Measurements from ENCODE around the gene HRC.
A peak's percentile ranks its signal among the peaks of the same experiment; 100 is the strongest.
"Not testable (repeated sequence)": the region's sequence is repeated elsewhere in the genome, so short reads cannot be mapped to it uniquely, and the experiment has no call there.

The HRC gene

GRCh38 chr19:49132974-49133609, 22.1 kb downstream of the HRC start:
- DNase-seq: no peak

- DNase-seq: no peak
These were observed 24.9 kb downstream of the HRC start for GRCh38 chr19:49130325-49130724.

DNA sequence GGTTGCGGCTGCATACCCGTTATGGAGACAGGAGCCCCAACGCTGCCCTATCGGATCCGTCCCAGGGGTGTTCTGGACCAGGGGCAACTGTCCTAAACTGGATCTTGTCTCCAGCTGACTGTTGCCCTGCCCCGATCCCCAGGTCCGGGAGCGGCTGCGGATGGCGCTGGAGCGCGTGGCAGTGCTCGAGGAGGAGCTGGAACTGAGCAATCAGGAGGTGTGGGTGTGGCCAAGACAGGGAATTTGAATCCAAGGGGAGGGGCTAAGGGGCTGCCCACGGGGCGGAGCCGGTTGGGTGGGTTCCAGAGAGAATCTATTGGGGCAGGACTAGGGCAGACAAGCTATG, 26.0 kb downstream of the HRC start:
- DNase-seq: peak; percentile 35

DNA sequence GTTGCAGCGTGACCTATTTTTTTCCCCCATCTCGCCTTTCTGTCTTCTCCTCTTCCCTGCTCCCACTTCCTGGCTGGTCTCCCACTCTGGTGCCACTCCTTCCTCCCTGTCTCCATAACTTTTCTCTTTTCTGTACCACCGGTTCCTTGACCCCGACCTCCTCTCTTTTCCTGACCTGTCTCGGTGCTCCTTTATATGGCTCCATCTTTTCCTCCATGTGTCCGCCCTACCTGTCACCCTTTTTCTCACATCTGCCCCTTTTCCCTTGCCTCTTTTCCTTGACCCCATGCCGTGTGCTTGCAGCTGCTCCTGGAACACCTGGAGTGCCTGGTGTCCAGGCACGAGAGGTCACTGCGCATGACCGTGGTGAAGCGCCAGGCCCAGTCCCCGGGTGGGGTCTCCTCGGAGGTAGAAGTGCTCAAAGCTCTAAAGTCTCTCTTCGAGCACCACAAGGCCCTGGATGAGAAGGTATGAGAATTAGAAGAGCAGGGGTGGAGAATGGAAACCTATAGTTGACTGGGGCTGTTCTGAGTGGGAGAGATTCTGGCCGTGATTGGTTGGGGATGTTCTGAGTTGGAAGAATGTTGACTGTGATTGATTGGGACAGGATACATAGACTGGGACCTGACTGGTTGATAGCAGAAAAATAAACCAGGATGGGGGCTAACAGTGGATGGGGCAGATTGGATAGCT, 26.5 kb downstream of the HRC start:
- no peak for DNase-seq

DNA sequence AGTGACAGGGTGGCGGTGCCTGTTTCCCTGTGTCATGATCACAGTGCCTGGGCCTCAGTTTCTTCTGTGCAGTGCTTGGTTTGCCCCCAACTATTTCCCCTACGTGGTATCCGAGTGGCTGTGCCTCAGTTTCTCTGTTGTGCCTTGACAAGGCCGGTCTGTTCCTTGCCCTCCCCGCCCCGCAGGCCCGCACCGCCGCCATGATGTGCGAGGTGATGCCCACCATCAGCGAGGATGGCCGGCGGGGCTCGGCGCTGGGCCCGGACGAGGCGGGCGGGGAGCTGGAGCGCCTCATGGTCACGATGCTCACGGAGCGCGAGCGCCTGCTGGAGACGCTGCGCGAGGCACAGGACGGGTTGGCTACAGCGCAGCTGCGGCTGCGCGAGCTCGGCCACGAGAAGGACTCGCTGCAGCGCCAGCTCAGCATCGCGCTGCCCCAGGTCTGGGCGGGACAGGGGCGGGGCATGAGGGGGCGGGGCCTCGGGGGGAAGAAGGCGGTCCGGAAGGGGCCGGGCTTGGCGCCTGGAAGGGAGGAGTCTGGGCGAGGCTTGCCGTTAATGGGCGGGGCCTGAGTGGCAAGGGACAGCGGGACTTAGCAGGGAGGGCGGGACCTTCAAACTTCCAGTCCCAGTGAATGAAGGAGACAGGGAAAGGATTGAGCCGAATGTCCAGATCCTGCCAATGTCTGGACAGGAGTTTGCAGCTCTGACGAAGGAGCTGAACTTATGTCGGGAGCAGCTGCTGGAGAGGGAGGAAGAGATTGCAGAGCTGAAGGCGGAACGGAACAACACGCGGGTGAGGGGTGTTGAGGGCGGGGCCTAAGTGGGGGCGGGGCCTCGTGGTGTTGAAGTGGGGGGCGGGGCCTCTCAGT, 27.3 kb downstream of the HRC start:
- peak; percentile 96 for DNase-seq

- not testable (repeated sequence) for DNase-seq
These were observed 28.0 kb downstream of the HRC start for GRCh38 chr19:49127225-49127624.

GRCh38 chr19:49126575-49126974, 28.6 kb downstream of the HRC start:
- no peak for DNase-seq

- no peak for DNase-seq
These were observed 30.0 kb downstream of the HRC start for GRCh38 chr19:49125025-49125731.

DNA sequence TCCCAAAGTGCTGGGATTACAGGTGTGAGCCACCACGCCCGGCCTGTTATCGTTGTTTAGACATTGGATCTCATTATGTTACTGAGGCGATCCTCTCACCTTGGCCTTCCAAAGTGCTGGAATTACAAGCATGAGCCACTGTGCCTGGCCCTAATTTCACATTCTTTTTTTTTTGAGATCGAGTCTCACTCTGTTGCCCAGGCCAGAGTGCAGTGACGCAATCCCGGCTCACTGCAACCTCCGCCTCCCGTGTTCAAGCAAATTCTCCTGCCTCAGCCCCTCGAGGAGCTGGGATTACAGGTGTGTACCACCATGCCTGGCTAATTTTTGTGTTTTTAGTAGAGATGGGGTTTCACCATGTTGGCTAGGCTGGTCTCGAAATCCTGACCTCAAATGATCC, 31.9 kb downstream of the HRC start:
- not testable (repeated sequence) for DNase-seq

- not testable (repeated sequence) for DNase-seq
These were observed 33.4 kb downstream of the HRC start for GRCh38 chr19:49121841-49122240.

- no peak for DNase-seq
These were observed 34.3 kb downstream of the HRC start for GRCh38 chr19:49120868-49121267.

DNA sequence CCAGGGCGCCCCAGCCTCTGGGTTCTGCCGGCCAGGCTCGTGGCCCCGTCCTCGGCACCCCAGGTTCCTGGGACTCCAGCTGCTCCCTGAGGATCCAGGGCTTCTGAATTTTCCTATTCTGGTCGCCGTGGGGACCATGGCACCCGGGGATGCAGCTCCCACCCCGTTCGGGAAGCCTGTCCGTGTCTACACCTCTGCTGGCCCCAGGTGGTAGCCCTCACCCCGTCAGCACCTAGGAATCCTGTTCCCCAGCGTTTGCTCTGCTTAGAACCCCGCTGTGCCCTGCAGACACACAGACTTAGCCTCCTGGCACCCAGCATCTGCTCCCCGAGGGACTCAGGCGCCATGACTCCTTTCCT, 34.9 kb downstream of the HRC start:
- DNase-seq: no peak

- no peak for DNase-seq
These were observed 35.5 kb downstream of the HRC start, which contains the start of gene PPFIA3 for GRCh38 chr19:49119411-49120324. TSS of gene PPFIA3 (plus strand) at chr19:49119544. CDS start at chr19:49127874, 8,330 bp downstream.

DNA sequence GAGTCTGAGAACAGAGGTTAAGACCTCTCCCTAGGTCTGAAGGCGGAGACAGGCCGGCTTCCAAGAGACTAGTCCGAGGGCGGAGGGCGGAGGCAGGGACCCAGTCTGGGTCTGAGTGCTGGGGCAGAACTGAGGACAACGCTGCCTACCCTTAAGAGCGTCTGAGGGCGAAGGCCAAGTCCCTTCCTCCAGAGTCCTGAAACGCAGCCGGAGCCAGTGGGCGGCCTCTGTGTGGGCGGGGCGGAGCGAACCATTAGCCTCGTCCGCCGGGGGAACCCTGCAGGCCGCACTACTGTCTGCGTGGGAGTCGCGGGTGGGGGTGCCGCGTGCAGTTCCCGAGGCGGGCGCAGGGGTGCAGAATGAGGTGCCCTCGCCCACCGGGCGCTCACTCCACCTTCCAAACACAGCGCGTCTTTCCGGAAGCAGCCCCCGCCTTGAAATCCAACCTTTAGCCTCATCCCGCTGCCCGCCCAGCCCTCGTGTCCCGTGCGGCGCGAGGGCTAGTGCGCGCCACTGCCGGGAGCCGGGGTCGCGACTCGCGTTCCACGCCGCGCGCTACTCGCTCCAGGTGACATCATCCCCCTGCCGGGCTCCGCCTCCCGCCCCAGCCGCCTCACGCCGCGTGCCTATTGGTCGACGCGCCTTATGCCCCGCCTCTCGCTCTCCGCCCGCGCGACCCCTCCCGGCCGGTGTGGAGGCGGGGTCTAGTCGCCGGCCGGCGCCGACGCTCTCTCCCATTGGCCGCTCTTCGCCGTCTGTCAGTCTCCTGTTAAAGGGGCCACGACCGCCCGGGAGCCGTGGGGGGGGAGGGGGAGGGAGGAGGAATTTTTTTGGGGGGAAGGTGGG, 36.4 kb downstream of the HRC start, which contains the start of gene C19orf73:
Gene C19orf73, minus strand, starts transcription at position 579 of the 846 bp plus-strand sequence. Its CDS starts 121 bp downstream, at position 458.
- DNase-seq: peak; percentile 91

- no peak for DNase-seq
These were observed 37.3 kb downstream of the HRC start for GRCh38 chr19:49117677-49118564.

GRCh38 chr19:49116544-49116943, 38.7 kb downstream of the HRC start:
- peak; percentile 63 for DNase-seq

GRCh38 chr19:49114630-49115363, 40.4 kb downstream of the HRC start:
- peak; percentile 68 for DNase-seq

DNA sequence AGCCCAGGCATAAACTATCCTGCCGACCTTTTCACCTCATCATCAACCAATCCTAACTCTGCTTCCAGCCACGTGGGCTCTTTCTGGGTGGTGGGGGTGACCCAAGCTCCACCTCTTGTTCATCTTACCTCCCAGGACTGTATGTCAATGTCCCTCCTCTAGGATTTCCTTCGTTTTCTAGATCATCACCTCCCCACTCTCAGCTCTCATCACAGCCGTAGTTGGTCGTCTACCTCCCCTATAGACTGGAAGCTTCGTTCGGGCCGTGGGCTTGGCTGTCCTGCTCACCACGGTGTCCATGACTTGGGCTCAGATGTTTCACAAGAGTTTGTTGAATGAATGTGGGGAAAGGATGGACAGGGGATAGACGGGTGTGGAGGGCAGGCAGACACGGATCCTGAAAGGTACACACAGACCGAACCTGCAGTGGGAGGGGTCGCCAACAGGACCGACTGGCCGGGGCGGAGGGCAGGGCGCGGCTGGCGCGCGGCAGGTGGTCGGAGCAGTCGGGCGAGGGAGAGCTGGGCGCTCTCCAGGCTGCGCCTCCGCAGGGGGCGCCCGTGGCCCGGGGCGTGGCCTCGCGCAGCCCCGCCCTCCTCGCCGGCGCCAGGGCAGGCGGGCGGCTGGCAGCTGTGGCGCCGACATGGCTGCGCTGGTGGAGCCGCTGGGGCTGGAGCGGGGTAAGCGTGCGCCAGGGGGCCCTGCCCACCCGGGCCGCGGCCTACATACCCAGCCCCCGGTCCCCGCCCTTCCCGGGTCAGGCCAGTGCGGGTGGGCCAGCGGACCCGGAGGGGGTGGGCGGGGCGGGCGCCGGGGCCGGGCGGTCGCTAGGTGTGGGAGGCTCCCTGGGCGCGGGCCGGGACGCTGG, 41.2 kb downstream of the HRC start, which contains the start of gene LIN7B:
Gene LIN7B, plus strand, starts transcription at position 609 of the 868 bp plus-strand sequence. Its CDS starts 35 bp downstream, at position 644.
- peak; percentile 81 for DNase-seq

Data from hematopoietic multipotent progenitor cell treated with erythropoietin and hydrocortisone succinate and interleukin-3 and kit ligand, for 8 days (in vitro differentiated cells).